ENCODE results near the gene DUSP9.
"Not testable (repeated sequence)": the region's sequence is repeated elsewhere in the genome, so short reads cannot be mapped to it uniquely, and the experiment has no call there.

DUSP9 gene

DNA sequence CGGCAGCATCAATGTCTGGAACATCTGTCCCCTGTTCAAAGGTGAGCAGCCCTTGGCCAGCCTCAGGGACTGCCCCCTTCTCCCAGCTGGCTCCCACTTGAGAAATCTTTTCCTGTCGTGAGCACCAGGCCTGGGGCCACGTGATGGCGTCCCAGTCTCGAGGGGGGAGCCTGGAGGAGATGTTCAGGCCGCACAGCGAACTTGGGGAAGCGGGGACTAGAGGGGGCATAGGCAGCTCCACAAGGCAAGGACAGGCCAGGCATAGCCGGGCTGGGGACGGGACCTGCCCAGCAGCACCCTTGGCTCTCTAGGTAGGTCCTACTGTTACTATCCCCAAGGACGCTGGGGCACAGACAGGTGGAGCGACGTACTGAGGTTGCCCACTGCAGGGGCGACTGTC, 43.5 kb downstream of the DUSP9 start:
- no peak overlapping the region for H3K9ac ChIP-seq
- H4K20me1 ChIP-seq: peaks cover 39% of the 10 kb centered on the region
- no peak overlapping the region for H3K27ac ChIP-seq
- H3K27me3 ChIP-seq: peaks cover 15% of the 10 kb centered on the region
- H3K9me3 ChIP-seq: peaks cover 28% of the 10 kb centered on the region
- H3K4me2 ChIP-seq: no peak overlapping the region
- 0 out of 2 replicates have a peak, but pooled peaks cover 3% of the 10 kb centered on the region for H3K36me3 ChIP-seq
- TF ChIP-seq Cebpa-rat (IDR thresholded peaks at IDR 0.05): no peak
- H3K4me3 ChIP-seq: no peak overlapping the region
- peaks cover 30% of the 10 kb centered on the region for H3K4me1 ChIP-seq

DNA sequence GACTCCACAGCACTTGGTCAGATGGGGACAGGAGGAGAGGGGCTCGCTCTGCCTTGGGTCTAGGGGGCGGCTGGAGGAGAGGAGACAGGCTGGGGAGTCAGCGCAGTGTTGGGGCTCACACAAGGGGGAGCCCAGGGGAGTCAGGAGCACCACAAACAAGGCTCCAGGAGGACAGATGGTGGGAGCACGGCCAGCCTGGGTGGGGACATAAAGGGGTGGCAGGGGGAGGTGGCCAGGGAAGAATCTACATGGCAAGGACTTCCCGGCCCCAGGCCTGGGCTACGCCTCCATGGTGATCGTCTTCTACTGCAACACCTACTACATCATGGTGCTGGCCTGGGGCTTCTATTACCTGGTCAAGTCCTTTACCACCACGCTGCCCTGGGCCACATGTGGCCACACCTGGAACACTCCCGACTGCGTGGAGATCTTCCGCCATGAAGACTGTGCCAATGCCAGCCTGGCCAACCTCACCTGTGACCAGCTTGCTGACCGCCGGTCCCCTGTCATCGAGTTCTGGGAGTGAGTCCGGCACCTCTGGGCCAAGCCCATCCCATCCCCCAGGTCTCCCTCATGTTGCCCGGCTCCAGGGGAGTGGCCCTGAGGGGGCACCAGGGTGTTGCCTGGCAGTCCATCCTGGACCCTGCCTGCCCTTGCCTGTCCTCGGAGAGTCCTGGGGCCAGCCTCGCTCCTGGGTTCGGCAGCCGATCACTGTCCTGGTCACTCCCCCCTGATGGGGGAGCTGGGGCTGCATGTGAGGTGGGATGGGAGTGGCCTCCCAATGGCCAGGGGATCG, 44.2 kb downstream of the DUSP9 start:
- H3K27ac ChIP-seq, H3K4me3 ChIP-seq, H3K9ac ChIP-seq, H3K36me3 ChIP-seq: not testable (repeated sequence)
- H3K4me2 ChIP-seq: peak overlapping the region; percentile 49; the same call in 1 of the 2 replicates
- peaks cover 46% of the 10 kb centered on the region for H4K20me1 ChIP-seq
- H3K27me3 ChIP-seq: peaks cover 20% of the 10 kb centered on the region
- H3K4me1 ChIP-seq: peaks cover 30% of the 10 kb centered on the region
- peaks cover 21% of the 10 kb centered on the region for H3K9me3 ChIP-seq

DNA sequence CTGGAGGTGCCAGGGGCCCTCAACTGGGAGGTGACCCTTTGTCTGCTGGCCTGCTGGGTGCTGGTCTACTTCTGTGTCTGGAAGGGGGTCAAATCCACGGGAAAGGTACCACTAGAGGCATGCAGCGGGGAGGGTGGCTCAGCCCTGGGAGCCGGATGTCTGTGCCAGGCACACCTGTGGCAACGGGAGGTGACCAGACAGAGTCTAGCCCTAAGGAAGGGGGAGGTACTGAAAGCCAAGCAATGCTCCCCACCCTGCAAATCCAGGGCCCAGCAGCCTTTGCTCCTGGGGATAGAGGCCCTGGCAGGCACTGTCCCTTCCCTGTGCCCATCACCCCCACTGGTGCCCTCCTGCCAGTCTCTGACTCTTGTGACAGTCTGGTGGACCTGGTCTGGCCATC, 45.0 kb downstream of the DUSP9 start:
- H3K4me1 ChIP-seq: peaks cover 30% of the 10 kb centered on the region
- H3K4me3 ChIP-seq: no peak overlapping the region
- no peak overlapping the region for H3K27ac ChIP-seq
- peak overlapping the region; percentile 49 for H3K4me2 ChIP-seq
- no peak for TF ChIP-seq Cebpa-rat (IDR thresholded peaks at IDR 0.05)
- H3K9me3 ChIP-seq: peaks cover 16% of the 10 kb centered on the region
- peaks cover 26% of the 10 kb centered on the region for H3K27me3 ChIP-seq
- H3K36me3 ChIP-seq: peaks cover 14% of the 10 kb centered on the region
- H3K9ac ChIP-seq: no peak overlapping the region
- peaks cover 54% of the 10 kb centered on the region for H4K20me1 ChIP-seq

DNA sequence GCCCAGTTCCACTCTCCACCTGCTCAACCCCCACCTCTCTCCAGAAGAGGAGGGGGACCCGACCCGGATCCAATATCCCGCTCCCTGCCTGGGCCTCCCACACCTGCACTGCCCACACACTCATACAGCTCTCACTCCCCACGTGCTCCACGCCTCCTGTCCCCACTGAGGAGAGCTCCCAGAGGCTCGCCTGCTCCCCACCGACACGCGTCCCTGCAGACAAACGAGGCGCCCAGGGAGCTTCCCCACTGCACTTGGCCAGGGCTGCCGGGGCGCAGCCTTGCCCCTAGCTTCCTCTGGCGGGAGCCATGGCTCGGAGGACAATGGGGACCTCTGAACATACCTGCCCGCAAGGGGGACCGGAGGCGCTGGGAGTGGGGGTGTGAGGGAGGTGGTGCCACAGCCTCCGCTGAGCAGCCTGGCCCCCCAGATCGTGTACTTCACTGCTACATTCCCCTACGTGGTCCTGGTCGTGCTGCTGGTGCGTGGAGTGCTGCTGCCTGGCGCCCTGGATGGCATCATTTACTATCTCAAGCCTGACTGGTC, 45.7 kb downstream of the DUSP9 start:
- Histone ChIP-seq H3K27ac (no peak overlapping the region), H3K4me3 (no peak overlapping the region), H3K9ac (no peak overlapping the region), H3K27me3 (peaks cover 31% of the 10 kb centered on the region), H3K4me2 (peak overlapping the region; percentile 49), H4K20me1 (peaks cover 61% of the 10 kb centered on the region), H3K9me3 (peaks cover 16% of the 10 kb centered on the region), H3K36me3 (peaks cover 20% of the 10 kb centered on the region), H3K4me1 (peaks cover 30% of the 10 kb centered on the region)
- no peak for TF ChIP-seq Cebpa-rat (IDR thresholded peaks at IDR 0.05)

- peaks cover 36% of the 10 kb centered on the region for H3K27me3 ChIP-seq
- TF ChIP-seq Cebpa-rat (IDR thresholded peaks at IDR 0.05): no peak
- no peak overlapping the region for H3K9ac ChIP-seq
- H4K20me1 ChIP-seq: peaks cover 69% of the 10 kb centered on the region
- H3K36me3 ChIP-seq: peaks cover 26% of the 10 kb centered on the region
- peaks cover 16% of the 10 kb centered on the region for H3K9me3 ChIP-seq
- no peak overlapping the region for H3K27ac ChIP-seq
- H3K4me3 ChIP-seq: no peak overlapping the region
- H3K4me2 ChIP-seq: peak overlapping the region; percentile 49; the same call in 1 of the 2 replicates
- peaks cover 30% of the 10 kb centered on the region for H3K4me1 ChIP-seq
Measured at GRCh38 chrX:153693216-153694086, 46.4 kb downstream of the DUSP9 start.

GRCh38 chrX:153694256-153694655, 47.3 kb downstream of the DUSP9 start:
- peaks cover 77% of the 10 kb centered on the region for H4K20me1 ChIP-seq
- peaks cover 30% of the 10 kb centered on the region for H3K4me1 ChIP-seq
- H3K27ac ChIP-seq, H3K9ac ChIP-seq, H3K4me2 ChIP-seq, H3K4me3 ChIP-seq: not testable (repeated sequence)
- peaks cover 16% of the 10 kb centered on the region for H3K9me3 ChIP-seq
- peaks cover 39% of the 10 kb centered on the region for H3K27me3 ChIP-seq
- peaks cover 34% of the 10 kb centered on the region for H3K36me3 ChIP-seq

DNA sequence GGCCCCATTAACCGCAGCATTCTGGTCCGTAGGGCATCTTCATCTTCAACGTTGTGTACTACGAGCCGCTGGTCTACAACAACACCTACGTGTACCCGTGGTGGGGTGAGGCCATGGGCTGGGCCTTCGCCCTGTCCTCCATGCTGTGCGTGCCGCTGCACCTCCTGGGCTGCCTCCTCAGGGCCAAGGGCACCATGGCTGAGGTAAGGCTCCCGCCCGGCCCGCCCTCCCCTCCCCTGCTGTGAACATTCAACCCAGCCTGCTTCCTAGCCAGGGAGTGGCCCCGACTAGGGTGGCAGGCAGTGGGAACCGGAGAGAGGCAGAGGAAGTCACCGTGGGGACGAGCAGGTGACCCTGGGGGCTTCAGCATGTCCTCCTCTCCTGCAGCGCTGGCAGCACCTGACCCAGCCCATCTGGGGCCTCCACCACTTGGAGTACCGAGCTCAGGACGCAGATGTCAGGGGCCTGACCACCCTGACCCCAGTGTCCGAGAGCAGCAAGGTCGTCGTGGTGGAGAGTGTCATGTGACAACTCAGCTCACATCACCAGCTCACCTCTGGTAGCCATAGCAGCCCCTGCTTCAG, 47.8 kb downstream of the DUSP9 start:
- Histone ChIP-seq H3K4me1 (peaks cover 29% of the 10 kb centered on the region), H3K27ac (no peak overlapping the region), H3K36me3 (peaks cover 39% of the 10 kb centered on the region), H3K4me2 (no peak overlapping the region), H4K20me1 (peaks cover 78% of the 10 kb centered on the region), H3K4me3 (no peak overlapping the region), H3K27me3 (peaks cover 40% of the 10 kb centered on the region), H3K9ac (no peak overlapping the region), H3K9me3 (peaks cover 12% of the 10 kb centered on the region)
- no peak for TF ChIP-seq Cebpa-rat (IDR thresholded peaks at IDR 0.05)

DNA sequence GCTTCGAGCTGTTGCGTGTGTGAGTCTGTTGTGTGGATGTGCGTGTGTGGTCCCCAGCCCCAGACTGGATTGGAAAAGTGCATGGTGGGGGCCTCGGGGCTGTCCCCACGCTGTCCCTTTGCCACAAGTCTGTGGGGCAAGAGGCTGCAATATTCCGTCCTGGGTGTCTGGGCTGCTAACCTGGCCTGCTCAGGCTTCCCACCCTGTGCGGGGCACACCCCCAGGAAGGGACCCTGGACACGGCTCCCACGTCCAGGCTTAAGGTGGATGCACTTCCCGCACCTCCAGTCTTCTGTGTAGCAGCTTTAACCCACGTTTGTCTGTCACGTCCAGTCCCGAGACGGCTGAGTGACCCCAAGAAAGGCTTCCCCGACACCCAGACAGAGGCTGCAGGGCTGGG, 49.1 kb downstream of the DUSP9 start:
- H3K27me3 ChIP-seq: peaks cover 49% of the 10 kb centered on the region
- peaks cover 33% of the 10 kb centered on the region for H3K4me1 ChIP-seq
- no peak overlapping the region for H3K9ac ChIP-seq
- H3K9me3 ChIP-seq: no peaks in the 10 kb centered on the region
- peaks cover 83% of the 10 kb centered on the region for H4K20me1 ChIP-seq
- H3K4me3 ChIP-seq: no peak overlapping the region
- no peak for TF ChIP-seq Cebpa-rat (IDR thresholded peaks at IDR 0.05)
- H3K4me2 ChIP-seq: no peak overlapping the region
- peaks cover 50% of the 10 kb centered on the region for H3K36me3 ChIP-seq
- H3K27ac ChIP-seq: no peak overlapping the region

DNA sequence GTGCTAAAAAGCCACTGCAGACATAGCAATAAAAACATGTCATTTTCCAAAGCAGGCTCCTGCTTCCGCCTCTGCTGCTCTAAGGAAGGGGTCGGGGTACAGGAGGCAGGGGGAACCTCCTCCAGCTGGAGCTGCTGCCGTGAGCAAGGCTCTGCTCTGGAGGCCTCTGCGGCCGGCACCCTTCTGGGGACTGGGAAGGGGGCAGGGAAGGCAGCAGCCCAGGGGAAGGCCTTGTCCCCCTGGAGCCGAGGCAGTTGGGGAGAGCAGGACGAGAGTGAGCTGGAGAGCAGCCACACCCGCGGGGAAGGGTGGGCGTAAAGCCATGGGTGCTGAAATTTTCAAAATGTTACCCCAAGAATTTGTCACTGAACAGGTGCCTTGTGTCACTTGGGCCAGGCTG, 49.5 kb downstream of the DUSP9 start:
- Histone ChIP-seq H4K20me1 (peaks cover 83% of the 10 kb centered on the region), H3K4me1 (peaks cover 37% of the 10 kb centered on the region), H3K27me3 (peaks cover 53% of the 10 kb centered on the region), H3K36me3 (peaks cover 54% of the 10 kb centered on the region)
- not testable (repeated sequence) for H3K9ac ChIP-seq, H3K4me2 ChIP-seq, H3K9me3 ChIP-seq, H3K27ac ChIP-seq, H3K4me3 ChIP-seq

DNA sequence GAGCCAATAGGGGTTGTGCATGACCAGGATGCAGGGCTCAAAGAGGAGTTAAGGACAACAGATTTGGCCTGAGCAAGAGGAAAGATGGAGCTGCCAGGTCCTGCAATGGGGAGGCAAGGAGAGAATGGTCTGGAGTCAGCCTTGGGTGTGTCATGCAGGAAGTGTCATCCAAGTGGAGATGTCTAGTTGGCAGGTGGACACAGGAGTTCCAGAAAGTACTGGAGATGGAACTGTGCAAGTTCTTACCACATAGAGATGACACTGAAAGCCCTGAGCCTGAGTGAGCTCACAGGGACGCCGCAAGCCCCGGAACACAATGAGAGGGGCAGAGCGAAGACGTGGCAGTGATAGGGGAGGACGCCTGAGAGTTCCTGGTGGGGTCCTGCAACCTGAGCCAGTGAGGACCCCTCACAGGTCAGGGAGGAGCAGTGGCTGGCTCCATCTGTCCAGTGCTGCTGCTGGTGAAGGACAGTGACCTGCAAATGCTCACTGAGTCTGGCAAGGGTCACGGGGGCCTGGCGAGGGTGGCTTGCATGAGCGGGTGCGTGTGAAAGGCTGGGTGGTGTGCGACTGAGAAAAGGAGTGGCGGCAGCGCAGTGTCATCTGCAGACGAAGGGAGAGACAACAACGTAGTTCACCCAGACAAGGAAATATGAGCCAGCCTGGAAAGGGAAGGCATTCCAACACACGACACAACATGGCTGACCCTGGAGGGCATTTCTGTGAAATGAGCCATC, 50.2 kb downstream of the DUSP9 start:
- not testable (repeated sequence) for H3K9me3 ChIP-seq, H3K9ac ChIP-seq, H3K4me2 ChIP-seq, H3K27ac ChIP-seq, H3K4me3 ChIP-seq
- Histone ChIP-seq H3K4me1 (peaks cover 34% of the 10 kb centered on the region), H3K27me3 (peaks cover 59% of the 10 kb centered on the region), H4K20me1 (peaks cover 83% of the 10 kb centered on the region), H3K36me3 (peaks cover 59% of the 10 kb centered on the region)
